ENCODE measurements around the gene HACD4.

DNA sequence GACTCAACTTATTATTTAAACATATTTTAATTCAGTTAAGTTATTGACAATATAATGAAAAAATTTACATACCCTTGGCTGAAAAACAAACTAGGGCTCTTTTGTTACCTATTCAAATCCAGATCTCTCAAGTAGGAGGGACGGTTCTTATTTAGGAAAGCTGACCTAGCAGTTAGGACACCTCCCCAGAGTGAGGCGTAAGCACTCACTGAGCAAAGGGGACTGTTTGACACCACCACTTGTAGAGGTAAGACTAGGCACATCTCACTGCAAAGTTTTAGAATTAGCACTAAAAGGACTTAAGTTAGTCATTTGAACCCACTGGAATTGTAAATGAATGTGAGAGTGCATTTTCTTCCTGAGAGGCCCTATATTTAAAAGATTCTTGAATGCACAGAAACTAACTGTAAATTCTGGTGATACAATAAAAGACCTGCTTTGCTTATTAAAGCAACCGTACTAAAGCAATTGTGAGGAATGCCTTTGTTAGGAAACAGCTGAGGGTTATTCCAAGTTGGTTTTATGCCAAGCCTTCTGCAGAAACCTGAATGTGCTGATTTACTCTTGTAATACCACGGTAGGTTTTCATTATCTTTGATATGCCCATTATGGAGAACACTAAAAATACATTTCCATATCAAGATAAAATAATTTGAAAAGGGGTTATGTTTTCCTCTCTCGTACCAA lies 16.2 kb downstream of the HACD4 start:
- TF ChIP-seq, protein P1, sequence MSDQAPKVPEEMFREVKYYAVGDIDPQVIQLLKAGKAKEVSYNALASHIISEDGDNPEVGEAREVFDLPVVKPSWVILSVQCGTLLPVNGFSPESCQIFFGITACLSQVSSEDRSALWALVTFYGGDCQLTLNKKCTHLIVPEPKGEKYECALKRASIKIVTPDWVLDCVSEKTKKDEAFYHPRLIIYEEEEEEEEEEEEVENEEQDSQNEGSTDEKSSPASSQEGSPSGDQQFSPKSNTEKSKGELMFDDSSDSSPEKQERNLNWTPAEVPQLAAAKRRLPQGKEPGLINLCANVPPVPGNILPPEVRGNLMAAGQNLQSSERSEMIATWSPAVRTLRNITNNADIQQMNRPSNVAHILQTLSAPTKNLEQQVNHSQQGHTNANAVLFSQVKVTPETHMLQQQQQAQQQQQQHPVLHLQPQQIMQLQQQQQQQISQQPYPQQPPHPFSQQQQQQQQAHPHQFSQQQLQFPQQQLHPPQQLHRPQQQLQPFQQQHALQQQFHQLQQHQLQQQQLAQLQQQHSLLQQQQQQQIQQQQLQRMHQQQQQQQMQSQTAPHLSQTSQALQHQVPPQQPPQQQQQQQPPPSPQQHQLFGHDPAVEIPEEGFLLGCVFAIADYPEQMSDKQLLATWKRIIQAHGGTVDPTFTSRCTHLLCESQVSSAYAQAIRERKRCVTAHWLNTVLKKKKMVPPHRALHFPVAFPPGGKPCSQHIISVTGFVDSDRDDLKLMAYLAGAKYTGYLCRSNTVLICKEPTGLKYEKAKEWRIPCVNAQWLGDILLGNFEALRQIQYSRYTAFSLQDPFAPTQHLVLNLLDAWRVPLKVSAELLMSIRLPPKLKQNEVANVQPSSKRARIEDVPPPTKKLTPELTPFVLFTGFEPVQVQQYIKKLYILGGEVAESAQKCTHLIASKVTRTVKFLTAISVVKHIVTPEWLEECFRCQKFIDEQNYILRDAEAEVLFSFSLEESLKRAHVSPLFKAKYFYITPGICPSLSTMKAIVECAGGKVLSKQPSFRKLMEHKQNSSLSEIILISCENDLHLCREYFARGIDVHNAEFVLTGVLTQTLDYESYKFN (CRISPR knock-in tag; conservative IDR thresholded peaks at IDR 0.05): no peak
- TF ChIP-seq, protein P2, sequence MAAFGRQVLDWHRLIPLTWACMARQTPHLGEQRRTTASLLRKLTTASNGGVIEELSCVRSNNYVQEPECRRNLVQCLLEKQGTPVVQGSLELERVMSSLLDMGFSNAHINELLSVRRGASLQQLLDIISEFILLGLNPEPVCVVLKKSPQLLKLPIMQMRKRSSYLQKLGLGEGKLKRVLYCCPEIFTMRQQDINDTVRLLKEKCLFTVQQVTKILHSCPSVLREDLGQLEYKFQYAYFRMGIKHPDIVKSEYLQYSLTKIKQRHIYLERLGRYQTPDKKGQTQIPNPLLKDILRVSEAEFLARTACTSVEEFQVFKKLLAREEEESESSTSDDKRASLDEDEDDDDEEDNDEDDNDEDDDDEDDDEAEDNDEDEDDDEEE (CRISPR knock-in tag; IDR thresholded peaks at IDR 0.05): no peak
- TF ChIP-seq, protein P3, sequence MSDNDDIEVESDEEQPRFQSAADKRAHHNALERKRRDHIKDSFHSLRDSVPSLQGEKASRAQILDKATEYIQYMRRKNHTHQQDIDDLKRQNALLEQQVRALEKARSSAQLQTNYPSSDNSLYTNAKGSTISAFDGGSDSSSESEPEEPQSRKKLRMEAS (IDR thresholded peaks at IDR 0.05): no peak
- TF ChIP-seq POLR2AphosphoS2 (IDR thresholded peaks at IDR 0.05; ENCODE audit: low read depth, low read length): no peak
- no peak for TF ChIP-seq TP53 (CRISPR knock-in tag; conservative IDR thresholded peaks at IDR 0.05)
- TF ChIP-seq REST (IDR thresholded peaks at IDR 0.05; ENCODE audit: borderline replicate concordance in 1 of 2, low read depth in 1 of 2, low read length in 2 of 2): no peak
- no peak for TF ChIP-seq FOXK2 (IDR thresholded peaks at IDR 0.05)
- TF ChIP-seq, protein P4, sequence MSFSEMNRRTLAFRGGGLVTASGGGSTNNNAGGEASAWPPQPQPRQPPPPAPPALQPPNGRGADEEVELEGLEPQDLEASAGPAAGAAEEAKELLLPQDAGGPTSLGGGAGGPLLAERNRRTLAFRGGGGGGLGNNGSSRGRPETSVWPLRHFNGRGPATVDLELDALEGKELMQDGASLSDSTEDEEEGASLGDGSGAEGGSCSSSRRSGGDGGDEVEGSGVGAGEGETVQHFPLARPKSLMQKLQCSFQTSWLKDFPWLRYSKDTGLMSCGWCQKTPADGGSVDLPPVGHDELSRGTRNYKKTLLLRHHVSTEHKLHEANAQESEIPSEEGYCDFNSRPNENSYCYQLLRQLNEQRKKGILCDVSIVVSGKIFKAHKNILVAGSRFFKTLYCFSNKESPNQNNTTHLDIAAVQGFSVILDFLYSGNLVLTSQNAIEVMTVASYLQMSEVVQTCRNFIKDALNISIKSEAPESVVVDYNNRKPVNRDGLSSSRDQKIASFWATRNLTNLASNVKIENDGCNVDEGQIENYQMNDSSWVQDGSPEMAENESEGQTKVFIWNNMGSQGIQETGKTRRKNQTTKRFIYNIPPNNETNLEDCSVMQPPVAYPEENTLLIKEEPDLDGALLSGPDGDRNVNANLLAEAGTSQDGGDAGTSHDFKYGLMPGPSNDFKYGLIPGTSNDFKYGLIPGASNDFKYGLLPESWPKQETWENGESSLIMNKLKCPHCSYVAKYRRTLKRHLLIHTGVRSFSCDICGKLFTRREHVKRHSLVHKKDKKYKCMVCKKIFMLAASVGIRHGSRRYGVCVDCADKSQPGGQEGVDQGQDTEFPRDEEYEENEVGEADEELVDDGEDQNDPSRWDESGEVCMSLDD (CRISPR knock-in tag; IDR thresholded peaks at IDR 0.05; ENCODE audit: borderline replicate concordance): no peak
- TF ChIP-seq SP4 (CRISPR knock-in tag; IDR thresholded peaks at IDR 0.05): no peak
- TF ChIP-seq SMC3 (IDR thresholded peaks at IDR 0.05; ENCODE audit: low read length): no peak
- TF ChIP-seq EZH2 (conservative IDR thresholded peaks at IDR 0.05; ENCODE audit: low read depth, low read length): no peak
- no peak for TF ChIP-seq ZNF510 (CRISPR knock-in tag; IDR thresholded peaks at IDR 0.05; ENCODE audit: low read depth)
